Right atrium auricular region (tissue), 2 donors: Measurements from ENCODE around the gene TECPR1. TPM values are rescaled to one million over a fixed set of nuclear protein-coding genes. Genes with fewer than 3 reads are reported as not detected.

Experiments used
- DNase-seq: peaks from one replicate; pipeline ENCODE4 v3.0.0-alpha.2; 2019; ENCODE audit warnings: low spot score
- H3K27ac ChIP-seq, 2 donors: fragments of 200-600 bp; sonication (generic); 1 replicate in 1 of 2; 2 replicates in 1 of 2; pipeline ENCODE4 v1.5.1; 2016 to 2019
- H3K27me3 ChIP-seq, 2 donors: fragments of 200-600 bp; sonication (generic); one replicate each; pipeline versions ENCODE4 v1.5.1 to v1.6.0; 2017 to 2019
- H3K36me3 ChIP-seq: fragments of 200-600 bp; sonication (generic); one replicate; pipeline ENCODE4 v1.5.1; 2016
- H3K4me1 ChIP-seq, 2 donors: fragments of 200-600 bp; sonication (generic); one replicate each; pipeline versions ENCODE4 v1.5.1 to v1.6.0; 2017 to 2019
- H3K4me3 ChIP-seq, 2 donors: fragments of 200-600 bp; sonication (generic); 1 replicate in 1 of 2; 2 replicates in 1 of 2; pipeline ENCODE4 v1.5.1; 2017 to 2019; ENCODE audit warnings: mild to moderate bottlenecking in 1 of 2, moderate library complexity in 1 of 2
- H3K9me3 ChIP-seq, 2 donors: fragments of 200-600 bp; sonication (generic); one replicate each; pipeline ENCODE4 v1.5.1; 2019
- CTCF ChIP-seq, 2 donors: fragments of 200-600 bp; sonication (generic); IDR thresholded peaks; one replicate each; pipeline ENCODE4 v1.5.1; 2019; ENCODE audit warnings: antibody characterized with exemption in 2 of 2
- total RNA-seq, 2 donors: library from RNA; depleted of rRNA; stranded (reverse); fragments of >200 nt; gene quantifications; one replicate each; pipeline ENCODE4 v1.1.0, GENCODE V29; 2016

The TECPR1 gene
- total RNA-seq, 2 donors from 2014 or later, result 11.5 to 13.9 TPM

DNA sequence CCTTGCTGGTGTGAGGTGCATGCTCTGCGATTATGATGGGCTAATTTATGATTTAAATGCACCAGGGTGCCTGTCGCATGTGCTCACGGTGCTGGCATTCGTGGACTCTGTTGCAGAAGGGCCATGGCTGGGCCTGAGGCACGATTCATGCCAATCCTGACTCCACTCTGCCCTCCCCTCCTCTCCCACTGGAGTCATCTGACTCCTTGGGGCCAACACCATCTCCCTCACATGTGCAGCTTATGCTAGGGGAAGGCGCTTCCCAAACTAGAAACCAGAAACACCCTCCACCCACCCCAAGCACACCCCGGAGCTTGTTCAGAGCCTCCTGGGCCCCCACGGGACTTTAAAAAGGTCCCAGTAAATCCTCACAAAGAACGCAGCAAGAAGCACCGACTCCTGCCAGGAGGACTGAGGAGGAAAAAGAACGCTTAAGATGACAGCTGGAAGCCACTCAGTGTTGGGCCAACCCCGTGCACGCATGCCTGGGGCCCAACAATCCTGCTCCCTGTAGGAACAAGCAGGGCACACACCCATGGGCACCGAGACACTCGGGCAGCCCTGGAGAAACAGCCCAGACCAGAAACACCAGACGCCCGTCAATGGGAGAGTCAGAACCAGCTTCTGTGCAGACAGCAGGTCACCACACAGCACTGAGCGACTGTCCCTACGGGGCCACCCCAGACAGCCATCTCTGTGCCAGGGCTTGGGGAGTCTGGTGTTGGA is 43.6 kb upstream of the TECPR1 start:
- peak overlapping the region in 1 of 2 donors; percentile 6 for H3K27ac ChIP-seq
- H3K4me1 ChIP-seq, result peaks cover 0 to 11% of the 10 kb centered on the region in 2 donors
- TF ChIP-seq CTCF (IDR thresholded peaks at IDR 0.05), result no peak
- H3K4me3 ChIP-seq, result no peak overlapping the region
- no peaks in the 10 kb centered on the region for H3K27me3 ChIP-seq
- peaks cover 42% of the 10 kb centered on the region for H3K36me3 ChIP-seq
- no peaks in the 10 kb centered on the region for H3K9me3 ChIP-seq
- DNase-seq, result no peak

DNA sequence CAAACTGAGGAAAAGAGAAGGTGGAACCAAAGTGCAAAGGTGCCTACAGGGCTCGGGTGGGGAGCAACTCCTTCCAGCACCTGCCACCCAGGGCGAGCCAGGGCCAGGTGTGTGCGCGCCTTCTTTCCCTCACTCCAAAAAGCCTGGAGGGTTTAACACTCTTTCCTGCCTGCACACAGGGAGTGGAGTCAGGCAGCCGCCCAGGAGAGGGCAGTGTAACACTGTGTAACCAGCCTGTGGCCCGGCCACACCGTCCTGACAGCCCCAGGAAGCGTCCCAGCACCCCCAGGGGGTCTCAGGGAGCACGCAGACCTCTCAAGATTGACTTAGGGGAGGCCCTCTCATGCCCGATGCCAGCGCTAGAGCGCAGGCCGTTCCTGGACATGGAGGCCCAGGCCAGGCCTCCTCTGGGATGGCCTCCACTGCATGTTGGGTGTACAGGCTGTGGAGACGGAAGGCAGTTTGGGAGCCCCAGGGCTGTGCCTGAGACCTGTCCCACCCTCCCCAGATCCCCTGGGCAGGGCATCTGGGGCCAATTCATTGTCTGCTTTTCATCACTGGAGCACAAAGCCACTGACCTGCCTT is 42.9 kb upstream of the TECPR1 start:
- H3K4me3 ChIP-seq, result no peak overlapping the region
- peaks cover 42% of the 10 kb centered on the region for H3K36me3 ChIP-seq
- no peaks in the 10 kb centered on the region for H3K27me3 ChIP-seq
- H3K27ac ChIP-seq, result peak overlapping the region in 1 of 2 donors; percentile 6
- TF ChIP-seq CTCF (IDR thresholded peaks at IDR 0.05), result peak; percentile 29 to 74
- H3K9me3 ChIP-seq, result no peaks in the 10 kb centered on the region
- no peak for DNase-seq
- H3K4me1 ChIP-seq, result peaks cover 0 to 11% of the 10 kb centered on the region in 2 donors

DNA sequence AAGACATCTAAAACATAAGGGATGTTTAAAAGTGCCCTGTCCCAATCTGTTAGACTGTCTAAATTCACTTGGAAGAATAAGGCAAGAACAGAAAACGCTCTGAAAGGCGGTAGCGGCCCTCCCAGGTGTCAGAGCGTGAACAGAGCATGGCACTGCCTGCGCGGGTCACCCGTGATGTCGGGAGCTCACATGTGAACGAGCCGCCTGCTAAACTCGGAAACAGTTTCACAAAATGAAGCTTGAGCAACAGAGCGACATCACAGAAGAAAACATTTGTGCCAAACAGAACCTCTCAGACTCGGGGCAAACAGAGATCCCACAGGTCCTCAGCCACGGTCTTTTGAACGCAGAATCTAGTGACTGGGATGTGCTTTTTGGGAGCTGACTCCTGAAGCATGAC is 42.3 kb upstream of the TECPR1 start:
- H3K27me3 ChIP-seq, result no peaks in the 10 kb centered on the region
- peaks cover 42% of the 10 kb centered on the region for H3K36me3 ChIP-seq
- no peak overlapping the region for H3K27ac ChIP-seq
- H3K4me3 ChIP-seq, result no peak overlapping the region
- H3K4me1 ChIP-seq, result peaks cover 0 to 17% of the 10 kb centered on the region in 2 donors
- DNase-seq, result no peak
- H3K9me3 ChIP-seq, result no peaks in the 10 kb centered on the region
- no peak for TF ChIP-seq CTCF (IDR thresholded peaks at IDR 0.05)

- TF ChIP-seq CTCF (IDR thresholded peaks at IDR 0.05), result no peak
- Histone ChIP-seq H3K4me1 (peaks cover 0 to 23% of the 10 kb centered on the region in 2 donors), H3K27ac (no peak overlapping the region), H3K27me3 (no peaks in the 10 kb centered on the region), H3K4me3 (no peak overlapping the region), H3K9me3 (no peaks in the 10 kb centered on the region), H3K36me3 (peaks cover 42% of the 10 kb centered on the region)
- no peak for DNase-seq
Observed at GRCh38 chr7:98293746-98294145, 41.7 kb upstream of the TECPR1 start.

GRCh38 chr7:98293265-98293664 is 41.2 kb upstream of the TECPR1 start:
- Histone ChIP-seq H3K27ac (no peak overlapping the region), H3K36me3 (peaks cover 42% of the 10 kb centered on the region), H3K27me3 (no peaks in the 10 kb centered on the region), H3K4me3 (no peak overlapping the region), H3K9me3 (no peaks in the 10 kb centered on the region), H3K4me1 (peaks cover 0 to 28% of the 10 kb centered on the region in 2 donors)
- TF ChIP-seq CTCF (IDR thresholded peaks at IDR 0.05), result no peak
- no peak for DNase-seq
